Vein endothelial cell (primary cell): ENCODE data around the gene OR5B3. TPM values are rescaled to one million over a fixed set of nuclear protein-coding genes. Genes with fewer than 3 reads are reported as not detected.

Experiments
- total RNA-seq: library from RNA; depleted of rRNA; stranded (reverse); fragments of >200 nt; gene quantifications from 2 replicates; pipeline ENCODE4 v1.2.3, GENCODE V29; 2012

OR5B3 gene
- total RNA-seq, result not detected in 2 replicates

GRCh38 chr11:58406774-58407173 lies at the start of gene OR5B3:
TSS of gene OR5B3 (minus strand) at chr11:58406874. CDS start at chr11:58403409, 3,465 bp downstream.

GRCh38 chr11:58442136-58442535 lies 35.5 kb upstream of the OR5B3 start, which contains the start of gene OR5B12:
TSS of gene OR5B12 (minus strand) at chr11:58442236. CDS start at chr11:58440151, 2,085 bp downstream.

GRCh38 chr11:58428021-58428420 lies 21.3 kb upstream of the OR5B3 start, which contains the start of gene OR5B2:
TSS of gene OR5B2 (minus strand) at chr11:58428121. CDS start at chr11:58423261, 4,860 bp downstream.

GRCh38 chr11:58358969-58359368 lies 47.7 kb downstream of the OR5B3 start, which contains the start of gene OR5B17:
TSS of gene OR5B17 (minus strand) at chr11:58359069. CDS start at chr11:58359069, 0 bp downstream.

Other genes with a start within 250 kb of the OR5B3 start
- not detected in 2 replicates for gene OR9Q2, start 217.8 kb downstream of the OR5B3 start, total RNA-seq
- gene OR1S2, start 202.7 kb downstream of the OR5B3 start, total RNA-seq, result not detected in 2 replicates
- not detected in 2 replicates for gene OR1S1, start 194.2 kb downstream of the OR5B3 start, total RNA-seq
- gene OR10Q1, start 178.0 kb downstream of the OR5B3 start, total RNA-seq, result not detected in 2 replicates
- not detected in 2 replicates for gene OR10W1, start 138.6 kb downstream of the OR5B3 start, total RNA-seq
- not detected in 2 replicates for gene OR5B17, start 47.8 kb downstream of the OR5B3 start, total RNA-seq
- not detected in 2 replicates for gene OR5B2, start 21.2 kb upstream of the OR5B3 start, total RNA-seq
- gene OR5B12, start 35.4 kb upstream of the OR5B3 start, total RNA-seq, result not detected in 2 replicates
- gene OR5B21, start 101.2 kb upstream of the OR5B3 start, total RNA-seq, result not detected in 2 replicates
- gene LPXN, start 169.0 kb upstream of the OR5B3 start, total RNA-seq, result 3.9 and 7.4 TPM in 2 replicates
- gene ZFP91, start 172.2 kb upstream of the OR5B3 start, total RNA-seq, result 52.3 and 70.7 TPM in 2 replicates
- 2.9 and 3.5 TPM in 2 replicates for gene CNTF, start 215.8 kb upstream of the OR5B3 start, total RNA-seq